Sigmoid colon (tissue), 7 donors: ENCODE measurements around the gene IL16. TPM values are rescaled to one million over a fixed set of nuclear protein-coding genes. Genes with fewer than 3 reads are reported as not detected.

ENCODE experiments used
- DNase-seq: peaks from one replicate; pipeline ENCODE4 v3.0.0-alpha.2; 2019
- H3K27ac ChIP-seq, 4 donors: fragments of 200-600 bp; sonication (generic); one replicate each; pipeline ENCODE4 v1.5.1; 2016 to 2019; ENCODE audit warnings: mild to moderate bottlenecking in 1 of 4
- H3K27me3 ChIP-seq, 3 donors: fragments of 200-600 bp; sonication (generic); one replicate each; pipeline ENCODE4 v1.5.1; 2019; ENCODE audit warnings: mild to moderate bottlenecking in 1 of 3
- H3K36me3 ChIP-seq, 4 donors: fragments of 200-600 bp; sonication (generic); one replicate each; pipeline ENCODE4 v1.5.1; 2016 to 2019
- H3K4me1 ChIP-seq, 4 donors: fragments of 200-600 bp; sonication (generic); one replicate each; pipeline ENCODE4 v1.5.1; 2017 to 2019
- H3K4me3 ChIP-seq, 4 donors: fragments of 200-600 bp; sonication (generic); one replicate each; pipeline ENCODE4 v1.5.1; 2017 to 2019; ENCODE audit warnings: mild to moderate bottlenecking in 2 of 4, moderate library complexity in 1 of 4
- H3K9me3 ChIP-seq, 4 donors: fragments of 200-600 bp in 3 of 4; sonication (generic) in 3 of 4; one replicate each; pipeline versions ENCODE4 v1.5.1 to v1.6.1; 2013 to 2019
- CTCF ChIP-seq, 4 experiments: fragments of 450-650 bp in 3 of 4; fragments of 200-600 bp in 1 of 4; IDR thresholded peaks; one replicate each; pipeline ENCODE4 v1.5.1; 2016 to 2019; ENCODE audit warnings: antibody characterized with exemption in 4 of 4, mild to moderate bottlenecking in 3 of 4, moderate library complexity in 2 of 4
- EP300 ChIP-seq, 4 donors: sonication (generic); formaldehyde crosslinking; IDR thresholded peaks; one replicate each; pipeline ENCODE4 v1.6.1; 2017; ENCODE audit warnings: antibody characterized with exemption in 4 of 4
- POLR2A ChIP-seq, 2 donors: fragments of 450-650 bp; IDR thresholded peaks; one replicate each; pipeline ENCODE4 v1.6.1; 2016; ENCODE audit warnings: antibody characterized with exemption in 2 of 2, mild to moderate bottlenecking in 2 of 2, moderate library complexity in 2 of 2
- POLR2AphosphoS5 ChIP-seq, 4 donors: sonication (generic); formaldehyde crosslinking; IDR thresholded peaks; one replicate each; pipeline ENCODE4 v1.6.1; 2017; ENCODE audit warnings: antibody characterized with exemption in 4 of 4
- WGBS, 2 donors: extraction: QIAGEN DNeasy Blood & Tissue Kit; methylation state at CpG; one replicate each; pipeline ENCODE4 v1.1.7; 2013; 5-methylcytosine and 5-hydroxymethylcytosine counted together
- intact Hi-C: fragments of 100-400 bp; cut with DNase I; formaldehyde crosslinking; loops from one replicate; pipeline ENCODE4 v1.15.1; 2023
- polyA plus RNA-seq, 3 donors: library from polyadenylated mRNA; stranded (reverse); fragments of 200-250 nt; gene quantifications; one replicate each; pipeline ENCODE4 v1.2.3, GENCODE V29; 2013
- total RNA-seq, 4 donors: library from RNA; depleted of rRNA; stranded (reverse); fragments of >200 nt; gene quantifications; one replicate each; pipeline ENCODE4 v1.1.0, GENCODE V29; 2016
- donor health status: healthy with polysubstance abuse.
- donor health status: Bipolar disorder and iron deficiency.
- donor health status: healthy.

IL16 gene
- total and polyA plus RNA-seq, 7 donors = 3.0 to 52.8 (median 8.9) TPM

- DNase-seq = no peak
- no peaks in the 10 kb centered on the region for H3K9me3 ChIP-seq
- TF ChIP-seq POLR2AphosphoS5 (IDR thresholded peaks at IDR 0.05) (no peak), CTCF (IDR thresholded peaks at IDR 0.05) (no peak), POLR2A (IDR thresholded peaks at IDR 0.05) (no peak), EP300 (IDR thresholded peaks at IDR 0.05) (no peak)
- H3K4me3 ChIP-seq = no peak overlapping the region
- H3K27ac ChIP-seq = no peak overlapping the region
- no peaks in the 10 kb centered on the region for H3K27me3 ChIP-seq
- 39 to 70% methylated on average over 5 of the region's 5 CpGs for WGBS, 2 donors
- no peaks in the 10 kb centered on the region for H3K4me1 ChIP-seq
- intact Hi-C loops = no loop called here
- H3K36me3 ChIP-seq = no peaks in the 10 kb centered on the region
Observed at GRCh38 chr15:81194723-81195122, 2.0 kb upstream of the IL16 start.

GRCh38 chr15:81195339-81195864 is 1.3 kb upstream of the IL16 start:
- no peak overlapping the region for H3K27ac ChIP-seq

GRCh38 chr15:81197255-81197630 is 564 bp downstream of the IL16 start:
- Histone ChIP-seq H3K36me3 (no peaks in the 10 kb centered on the region), H3K9me3 (no peaks in the 10 kb centered on the region), H3K27me3 (no peaks in the 10 kb centered on the region), H3K27ac (no peak overlapping the region), H3K4me1 (no peaks in the 10 kb centered on the region), H3K4me3 (no peak overlapping the region)
- 77 to 84% methylated on average over 7 of the region's 7 CpGs for WGBS, 2 donors
- no peak for DNase-seq
- intact Hi-C loops = no loop called here
- TF ChIP-seq POLR2AphosphoS5 (IDR thresholded peaks at IDR 0.05) = no peak
- no peak for TF ChIP-seq POLR2A (IDR thresholded peaks at IDR 0.05)

More at GRCh38 chr15:81195339-81195864, 1.3 kb upstream of the IL16 start:
- no peak overlapping the region for H3K4me3 ChIP-seq
- whole genome bisulfite sequencing, 2 donors = 62 to 76% methylated on average over 8 of the region's 8 CpGs
- no peaks in the 10 kb centered on the region for H3K9me3 ChIP-seq
- DNase-seq = no peak
- intact Hi-C loops = no loop called here
- no peaks in the 10 kb centered on the region for H3K36me3 ChIP-seq
- H3K4me1 ChIP-seq = no peaks in the 10 kb centered on the region
- H3K27me3 ChIP-seq = no peaks in the 10 kb centered on the region
- TF ChIP-seq CTCF (IDR thresholded peaks at IDR 0.05) (no peak), POLR2AphosphoS5 (IDR thresholded peaks at IDR 0.05) (no peak), EP300 (IDR thresholded peaks at IDR 0.05) (no peak), POLR2A (IDR thresholded peaks at IDR 0.05) (no peak)

- Histone ChIP-seq H3K36me3 (no peaks in the 10 kb centered on the region), H3K27ac (no peak overlapping the region), H3K27me3 (no peaks in the 10 kb centered on the region), H3K9me3 (no peaks in the 10 kb centered on the region), H3K4me3 (no peak overlapping the region), H3K4me1 (no peaks in the 10 kb centered on the region)
- DNase-seq = no peak
- WGBS, 2 donors = 53 to 70% methylated on average over 7 of the region's 7 CpGs
- intact Hi-C loops = no loop called here
- TF ChIP-seq POLR2A (IDR thresholded peaks at IDR 0.05) (no peak), CTCF (IDR thresholded peaks at IDR 0.05) (no peak), POLR2AphosphoS5 (IDR thresholded peaks at IDR 0.05) (no peak), EP300 (IDR thresholded peaks at IDR 0.05) (no peak)
Observed at GRCh38 chr15:81197688-81198281, 1.1 kb downstream of the IL16 start.

- no peaks in the 10 kb centered on the region for H3K9me3 ChIP-seq
- H3K4me1 ChIP-seq = no peaks in the 10 kb centered on the region
- intact Hi-C loops = no loop called here
- no peaks in the 10 kb centered on the region for H3K36me3 ChIP-seq
- H3K27me3 ChIP-seq = no peaks in the 10 kb centered on the region
- WGBS, 2 donors = 73 to 80% methylated on average over 11 of the region's 11 CpGs
- TF ChIP-seq POLR2A (IDR thresholded peaks at IDR 0.05) = no peak
- H3K27ac ChIP-seq = no peak overlapping the region
- DNase-seq = no peak
- H3K4me3 ChIP-seq = no peak overlapping the region
Observed at GRCh38 chr15:81199031-81199779, 2.5 kb downstream of the IL16 start.
